Measurements from ENCODE around the gene GPR132. TPM values are rescaled to one million over a fixed set of nuclear protein-coding genes. Genes with fewer than 3 reads are reported as not detected.

The GPR132 gene
- total RNA-seq, 2 donors from 2014 or later: 1.0 TPM

- Histone ChIP-seq H3K27me3 (no peaks in the 10 kb centered on the region), H3K9me3 (no peaks in the 10 kb centered on the region), H3K4me3 (no peak overlapping the region), H3K27ac (no peak overlapping the region), H3K4me1 (no peaks in the 10 kb centered on the region), H3K9ac (ENCODE audit: low read depth in 2 of 2, low read length in 2 of 2) (no peak overlapping the region), H3K36me3 (no peaks in the 10 kb centered on the region)
- TF ChIP-seq CTCF (IDR thresholded peaks at IDR 0.05): no peak
- intact Hi-C loops (cut with DNase I): no loop called here
- no peak for DNase-seq
These were observed 2.2 kb downstream of the GPR132 start for GRCh38 chr14:105063056-105063455.

- Histone ChIP-seq H3K27me3 (no peaks in the 10 kb centered on the region), H3K27ac (peak overlapping the region; percentile 43), H3K9me3 (no peaks in the 10 kb centered on the region), H3K36me3 (no peaks in the 10 kb centered on the region), H3K4me3 (peak overlapping the region; percentile 15), H3K9ac (ENCODE audit: low read depth in 2 of 2, low read length in 2 of 2) (no peak overlapping the region), H3K4me1 (no peaks in the 10 kb centered on the region)
- TF ChIP-seq CTCF (IDR thresholded peaks at IDR 0.05): no peak
- DNase-seq: no peak
- intact Hi-C loops (cut with DNase I): no loop called here
These were observed 3.2 kb downstream of the GPR132 start for GRCh38 chr14:105062048-105062433.

GRCh38 chr14:105061428-105062047 is 3.7 kb downstream of the GPR132 start:
- peak overlapping the region; percentile 15 for H3K4me3 ChIP-seq
- peak; percentile 40 for DNase-seq
- TF ChIP-seq CTCF (IDR thresholded peaks at IDR 0.05): no peak
- H3K27ac ChIP-seq: peak overlapping the region; percentile 43
- no peaks in the 10 kb centered on the region for H3K4me1 ChIP-seq
- H3K9me3 ChIP-seq: no peaks in the 10 kb centered on the region
- H3K36me3 ChIP-seq: no peaks in the 10 kb centered on the region
- intact Hi-C loops (cut with DNase I): no loop called here
- no peaks in the 10 kb centered on the region for H3K27me3 ChIP-seq
- peak overlapping the region; percentile 33 to 51 for H3K9ac ChIP-seq (ENCODE audit: low read depth in 2 of 2, low read length in 2 of 2)

GRCh38 chr14:105060751-105061427 is 4.3 kb downstream of the GPR132 start:
- H3K27ac ChIP-seq: peak overlapping the region; percentile 43
- intact Hi-C loops (cut with DNase I): no loop called here
- no peaks in the 10 kb centered on the region for H3K4me1 ChIP-seq
- peak overlapping the region; percentile 15 for H3K4me3 ChIP-seq
- H3K9ac ChIP-seq (ENCODE audit: low read depth in 2 of 2, low read length in 2 of 2): peak overlapping the region; percentile 33 to 51
- no peaks in the 10 kb centered on the region for H3K27me3 ChIP-seq
- H3K36me3 ChIP-seq: no peaks in the 10 kb centered on the region
- H3K9me3 ChIP-seq: no peaks in the 10 kb centered on the region
- DNase-seq: no peak
- no peak for TF ChIP-seq CTCF (IDR thresholded peaks at IDR 0.05)

GRCh38 chr14:105059925-105060565 is 5.2 kb downstream of the GPR132 start:
- Histone ChIP-seq H3K9ac (ENCODE audit: low read depth in 2 of 2, low read length in 2 of 2) (peak overlapping the region in 1 of 2 donors; percentile 34), H3K4me1 (no peaks in the 10 kb centered on the region), H3K9me3 (no peaks in the 10 kb centered on the region), H3K27me3 (no peaks in the 10 kb centered on the region), H3K36me3 (no peaks in the 10 kb centered on the region), H3K27ac (no peak overlapping the region), H3K4me3 (no peak overlapping the region)
- no peak for TF ChIP-seq CTCF (IDR thresholded peaks at IDR 0.05)
- no peak for DNase-seq
- intact Hi-C loops (cut with DNase I): loop anchor here (10.0 kb wide), 1 partner anchor 285 kb away; no protein-coding TSS in a partner anchor
